Measurements from ENCODE around the gene MGLL. TPM values are rescaled to one million over a fixed set of nuclear protein-coding genes. Genes with fewer than 3 reads are reported as not detected.

The MGLL gene
- total and polyA plus RNA-seq, 2 donors from 2014 or later: 74.2 to 250 TPM

- H3K36me3 ChIP-seq (ENCODE audit: control insufficient read depth in 2 of 3, insufficient read depth in 3 of 3, low read length in 3 of 3): no peaks in the 10 kb centered on the region
- H3K27ac ChIP-seq (ENCODE audit: low read depth in 2 of 2, low read length in 2 of 2): peak overlapping the region in 1 of 2 donors; percentile 33
- DNase-seq (no peak), FAIRE-seq (no peak)
- H3K9me3 ChIP-seq (ENCODE audit: control insufficient read depth in 2 of 3, insufficient read depth in 1 of 3, low read length in 3 of 3): peaks cover 0 to 4% (median 0%) of the 10 kb centered on the region in 3 donors
- H3K9ac ChIP-seq (ENCODE audit: low read length in 3 of 3): no peak overlapping the region
- H3K4me1 ChIP-seq (ENCODE audit: control insufficient read depth in 2 of 3, insufficient read depth in 2 of 3, low read depth in 1 of 3, low read length in 3 of 3): peaks cover 0 to 31% (median 7%) of the 10 kb centered on the region in 3 donors
- H3K27me3 ChIP-seq (ENCODE audit: control insufficient read depth, insufficient read depth, low read length): no peaks in the 10 kb centered on the region
- TF ChIP-seq CTCF (IDR thresholded peaks at IDR 0.05; ENCODE audit: borderline replicate concordance, extremely low read depth, insufficient read depth): no peak
- intact Hi-C loops (cut with DNase I): no loop called here
- H3K4me3 ChIP-seq (ENCODE audit: low read length in 3 of 3): no peak overlapping the region
These were observed 120.2 kb downstream of the MGLL start for GRCh38 chr3:127702151-127702578.

- peak in 2 of 5 donors; percentile 40 to 57 for DNase-seq
- Histone ChIP-seq H3K36me3 (ENCODE audit: control insufficient read depth in 2 of 3, insufficient read depth in 3 of 3, low read length in 3 of 3) (no peaks in the 10 kb centered on the region), H3K9me3 (ENCODE audit: control insufficient read depth in 2 of 3, insufficient read depth in 1 of 3, low read length in 3 of 3) (peaks cover 0 to 4% (median 0%) of the 10 kb centered on the region in 3 donors), H3K4me3 (ENCODE audit: low read length in 3 of 3) (no peak overlapping the region), H3K27me3 (ENCODE audit: control insufficient read depth, insufficient read depth, low read length) (no peaks in the 10 kb centered on the region), H3K27ac (ENCODE audit: low read depth in 2 of 2, low read length in 2 of 2) (peak overlapping the region in 1 of 2 donors; percentile 60), H3K4me1 (ENCODE audit: control insufficient read depth in 2 of 3, insufficient read depth in 2 of 3, low read depth in 1 of 3, low read length in 3 of 3) (peaks cover 0 to 37% (median 13%) of the 10 kb centered on the region in 3 donors), H3K9ac (ENCODE audit: low read length in 3 of 3) (no peak overlapping the region)
- intact Hi-C loops (cut with DNase I): no loop called here
- TF ChIP-seq CTCF (IDR thresholded peaks at IDR 0.05; ENCODE audit: borderline replicate concordance, extremely low read depth, insufficient read depth): no peak
- FAIRE-seq: no peak
These were observed 120.9 kb downstream of the MGLL start for GRCh38 chr3:127701280-127701911.

GRCh38 chr3:127700406-127700805, 121.9 kb downstream of the MGLL start:
- FAIRE-seq (no peak), DNase-seq (peak in 1 of 5 donors; percentile 41)
- H3K9ac ChIP-seq (ENCODE audit: low read length in 3 of 3): no peak overlapping the region
- peaks cover 0 to 4% (median 0%) of the 10 kb centered on the region in 3 donors for H3K9me3 ChIP-seq (ENCODE audit: control insufficient read depth in 2 of 3, insufficient read depth in 1 of 3, low read length in 3 of 3)
- no peak overlapping the region for H3K27ac ChIP-seq (ENCODE audit: low read depth in 2 of 2, low read length in 2 of 2)
- intact Hi-C loops (cut with DNase I): no loop called here
- H3K4me1 ChIP-seq (ENCODE audit: control insufficient read depth in 2 of 3, insufficient read depth in 2 of 3, low read depth in 1 of 3, low read length in 3 of 3): peaks cover 0 to 37% (median 13%) of the 10 kb centered on the region in 3 donors
- no peaks in the 10 kb centered on the region for H3K27me3 ChIP-seq (ENCODE audit: control insufficient read depth, insufficient read depth, low read length)
- no peak for TF ChIP-seq CTCF (IDR thresholded peaks at IDR 0.05; ENCODE audit: borderline replicate concordance, extremely low read depth, insufficient read depth)
- H3K36me3 ChIP-seq (ENCODE audit: control insufficient read depth in 2 of 3, insufficient read depth in 3 of 3, low read length in 3 of 3): no peaks in the 10 kb centered on the region
- H3K4me3 ChIP-seq (ENCODE audit: low read length in 3 of 3): no peak overlapping the region

Measured in kidney (tissue), 14 donors.